GM21423 (cell line): ENCODE results near the gene KRT6B.
"Not testable (repeated sequence)": the region's sequence is repeated elsewhere in the genome, so short reads cannot be mapped to it uniquely, and the experiment has no call there.

Experiments
- ATAC-seq: cut with Tn5 transposase; IDR thresholded peaks from one replicate; pipeline ENCODE4 v1.9.1; 2021; ENCODE audit warnings: mild to moderate bottlenecking, moderate library complexity; ENCODE audit not compliant: unreplicated experiment

Gene KRT6B

DNA sequence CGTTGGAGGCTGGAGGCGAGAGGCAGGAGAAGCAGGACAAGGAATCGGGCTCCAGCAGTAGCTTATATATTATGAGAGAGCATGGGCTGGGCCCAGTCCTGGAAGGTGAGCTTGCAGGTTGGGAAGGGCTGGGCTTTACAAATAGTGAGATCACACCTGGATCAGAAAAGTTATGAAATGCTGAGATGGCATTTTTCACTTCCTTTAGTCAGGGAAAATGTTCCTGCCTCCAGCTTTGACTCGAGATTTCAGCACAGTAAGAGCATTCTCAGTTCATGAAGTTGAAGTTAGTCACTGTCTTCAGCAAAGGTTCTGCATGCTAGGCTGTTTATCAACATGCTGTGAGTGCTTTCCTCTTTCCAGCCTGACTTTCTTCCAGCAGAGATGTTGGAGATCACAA, 21.8 kb upstream of the KRT6B start, which contains the start of gene KRT6C:
TSS of gene KRT6C (minus strand) at position 38 of the 400 bp plus-strand sequence. CDS start 68 bp downstream, outside the sequence.
- ATAC-seq: no peak

GRCh38 chr12:52469853-52470252, 17.9 kb upstream of the KRT6B start:
- no peak for ATAC-seq

- no peak for ATAC-seq
Measured at GRCh38 chr12:52464897-52465296, 13.0 kb upstream of the KRT6B start.

- ATAC-seq: no peak
Measured at GRCh38 chr12:52461693-52462092, 9.7 kb upstream of the KRT6B start.

DNA sequence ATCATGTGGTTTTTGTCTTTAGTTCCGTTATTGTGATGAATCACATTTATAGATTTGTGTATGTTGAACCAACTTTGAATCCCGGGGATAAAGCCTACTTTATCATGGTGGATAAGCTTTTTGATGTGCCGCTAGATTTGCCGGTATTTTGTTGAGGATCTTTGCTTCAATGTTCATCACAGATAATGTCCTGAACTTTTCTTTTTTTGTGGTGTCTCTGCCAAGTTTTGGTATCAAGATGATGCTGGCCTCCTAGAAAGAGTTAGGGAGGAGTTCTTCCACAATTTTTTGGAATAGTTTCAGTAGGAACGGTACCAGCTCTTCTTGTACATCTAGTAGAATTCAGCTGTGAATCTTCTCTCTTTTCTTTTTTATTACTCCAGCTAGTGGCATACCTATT, 6.9 kb upstream of the KRT6B start:
- ATAC-seq: no peak

DNA sequence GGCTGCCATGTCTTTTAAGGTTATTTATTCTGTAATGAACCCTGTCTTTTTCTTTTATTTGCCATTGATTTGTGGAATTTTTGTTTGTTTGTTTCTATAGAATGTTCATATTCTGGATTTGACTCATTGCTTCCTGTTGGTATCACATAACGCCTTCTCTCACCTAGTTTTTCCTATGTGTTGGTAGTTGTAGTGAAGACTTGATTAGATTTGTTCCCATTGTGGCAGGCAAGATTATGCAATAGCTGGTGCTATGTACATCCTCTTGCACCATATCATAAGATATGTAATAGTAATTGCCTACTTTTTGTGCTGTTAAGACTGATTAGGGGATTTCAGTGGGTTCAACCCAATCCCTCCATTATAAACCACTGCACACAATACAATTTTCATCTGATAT, 3.9 kb upstream of the KRT6B start:
- no peak for ATAC-seq

DNA sequence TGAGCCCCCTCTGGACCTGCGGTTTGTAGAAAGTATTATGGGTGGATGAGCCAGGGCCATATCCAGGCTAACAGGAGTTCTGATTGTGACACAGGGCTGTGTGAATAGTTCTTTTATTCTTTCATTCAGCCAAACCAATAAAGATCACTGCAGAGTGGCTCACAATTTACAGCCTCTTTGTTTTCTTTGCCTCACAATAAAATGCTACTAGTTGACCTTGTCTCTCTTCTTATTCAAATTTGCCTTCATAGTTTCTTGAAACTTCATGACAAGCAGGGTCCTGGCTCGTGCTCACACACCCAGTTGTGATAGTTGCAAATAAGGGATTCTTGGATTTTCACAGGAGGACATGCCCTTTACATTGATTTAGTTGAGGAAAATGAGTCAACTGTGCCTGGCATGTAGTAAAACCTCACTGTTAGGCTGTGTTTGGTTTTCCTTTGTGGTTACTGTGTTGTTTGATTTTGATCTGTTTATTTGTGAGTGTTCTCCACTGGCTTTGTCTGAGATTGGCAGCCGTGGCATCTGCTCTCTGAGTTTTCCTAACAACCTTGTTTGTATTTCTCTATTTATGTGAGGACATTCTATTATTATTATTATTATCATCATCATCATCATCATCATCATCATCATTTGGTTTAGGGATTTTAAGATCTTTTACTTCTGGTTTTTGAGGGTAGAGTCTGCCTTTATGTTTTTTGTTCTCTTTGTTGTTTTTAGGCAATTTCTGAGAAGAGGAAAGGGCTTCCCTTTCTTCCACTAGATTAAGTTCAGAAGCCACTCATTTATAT, 2.7 kb upstream of the KRT6B start:
- no peak for ATAC-seq

GRCh38 chr12:52448228-52448627, 3.7 kb downstream of the KRT6B start:
- no peak for ATAC-seq

DNA sequence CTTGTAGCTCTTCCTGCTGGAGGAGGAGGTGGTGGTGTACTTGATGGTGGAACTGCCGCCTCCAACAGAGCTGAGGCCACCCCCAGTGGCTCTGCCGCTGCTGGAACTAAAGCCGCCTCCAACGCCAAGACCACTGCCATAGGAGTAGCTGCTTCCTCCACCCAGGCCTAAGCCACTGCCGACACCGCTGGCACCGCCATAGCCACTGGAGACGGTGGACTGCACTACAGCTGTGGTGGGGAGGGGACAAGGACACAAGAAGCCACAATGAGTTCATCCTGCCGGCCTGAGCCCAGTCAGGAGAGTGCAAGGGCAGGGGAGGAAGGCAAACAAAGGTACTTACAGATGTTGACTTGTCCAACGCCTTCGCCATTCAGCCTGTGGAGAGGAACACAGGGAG, 4.8 kb downstream of the KRT6B start:
- ATAC-seq: not testable (repeated sequence)

- ATAC-seq: no peak
Measured at GRCh38 chr12:52446367-52447045, 5.4 kb downstream of the KRT6B start.

- ATAC-seq: no peak
Measured at GRCh38 chr12:52445876-52446275, 6.1 kb downstream of the KRT6B start.

GRCh38 chr12:52444647-52445595, 7.0 kb downstream of the KRT6B start:
- no peak for ATAC-seq

GRCh38 chr12:52443966-52444365, 8.0 kb downstream of the KRT6B start:
- no peak for ATAC-seq

- no peak for ATAC-seq
Measured at GRCh38 chr12:52442600-52443061, 9.3 kb downstream of the KRT6B start.

DNA sequence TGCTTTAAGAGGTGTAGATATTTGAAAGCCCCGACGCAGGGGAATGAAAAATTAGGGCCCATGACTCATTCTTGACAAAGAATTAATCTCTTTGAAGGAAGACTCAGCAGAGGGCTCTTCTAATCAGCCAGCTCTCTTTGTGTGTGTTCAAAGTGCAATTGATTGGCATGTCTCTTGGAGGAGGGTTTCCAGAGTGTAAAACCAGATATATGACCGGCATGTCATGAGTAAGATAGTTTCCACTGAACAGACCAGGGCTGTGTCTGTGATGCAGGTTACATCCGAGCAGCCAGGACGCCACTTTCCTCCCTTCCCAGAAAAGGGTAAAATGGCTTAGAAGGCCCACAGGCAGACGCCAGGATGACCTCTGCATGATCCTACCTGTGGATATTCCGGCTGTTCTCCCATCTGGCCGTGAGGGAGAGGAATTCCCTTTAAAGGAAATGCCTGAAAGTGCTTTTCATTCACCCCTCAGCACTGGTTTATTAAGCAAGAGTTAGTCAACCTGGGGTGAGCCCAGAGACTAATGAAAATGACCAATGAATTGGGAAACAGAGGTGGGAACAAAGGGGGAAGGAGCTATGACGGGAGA, 10.5 kb downstream of the KRT6B start:
- no peak for ATAC-seq

- no peak for ATAC-seq
Measured at GRCh38 chr12:52440821-52441319, 11.1 kb downstream of the KRT6B start.

- ATAC-seq: no peak
Measured at GRCh38 chr12:52439845-52440244, 12.1 kb downstream of the KRT6B start.

DNA sequence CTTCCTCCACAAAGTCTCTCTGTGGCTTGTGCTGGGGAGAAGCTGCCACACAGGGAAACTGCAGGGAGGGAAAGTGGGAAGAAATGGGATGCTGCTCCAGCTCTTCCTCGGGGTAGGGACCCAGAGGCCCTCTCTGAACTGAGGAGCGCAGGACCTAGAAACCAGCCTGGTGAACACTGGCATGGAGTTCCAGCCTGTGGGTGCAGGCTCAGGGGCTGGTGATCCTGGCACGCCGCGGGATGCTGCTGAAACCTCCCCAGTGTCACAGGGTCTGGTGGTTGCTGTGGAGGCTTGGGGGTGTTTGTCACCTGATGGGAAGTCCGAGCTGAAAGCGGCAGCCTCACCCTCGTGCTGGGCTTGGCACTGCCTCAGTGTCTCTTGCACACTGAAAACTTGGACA, 12.5 kb downstream of the KRT6B start:
- no peak for ATAC-seq

GRCh38 chr12:52438305-52439301, 13.3 kb downstream of the KRT6B start:
- no peak for ATAC-seq
